ENCODE data around the gene GPHA2. TPM values are rescaled to one million over a fixed set of nuclear protein-coding genes. Genes with fewer than 3 reads are reported as not detected.

Gene GPHA2
- total and polyA plus RNA-seq, 2 of the 13 experiments (the other 11 are each of a cell fraction or from before 2014, with no cell fraction given) = 13.0 to 19.1 TPM

GRCh38 chr11:64918017-64918416, 17.7 kb downstream of the GPHA2 start (continued):
- no peak for TF ChIP-seq ATF7 (IDR thresholded peaks at IDR 0.05)
- TF ChIP-seq ATF7 (CRISPR knock-in tag; IDR thresholded peaks at IDR 0.05) = no peak

DNA sequence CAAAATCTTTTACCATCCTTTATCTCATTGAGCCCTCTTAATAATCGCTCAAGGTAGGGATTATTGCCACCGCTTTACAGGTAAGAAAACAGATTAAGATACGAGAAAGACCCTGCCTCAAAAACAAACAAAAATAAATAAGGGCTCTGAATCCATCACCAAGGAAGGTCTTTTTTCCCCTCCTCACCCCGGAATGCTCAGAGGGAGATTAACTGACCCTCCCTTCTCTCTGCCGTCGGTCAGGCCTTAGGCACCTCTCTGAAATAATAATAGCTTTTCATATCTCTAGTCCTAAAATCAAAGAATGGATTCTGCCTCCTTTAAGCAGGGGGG, 18.1 kb downstream of the GPHA2 start:
- H3K4me3 ChIP-seq (replicated peaks in 1 of 3; ENCODE audit: insufficient read depth in 1 of 3, low read depth in 2 of 3, low read length in 3 of 3) = peak overlapping the region; percentile 65 to 78 (median 67)
- ATAC-seq = no peak
- no peaks in the 10 kb centered on the region for H3K9me3 ChIP-seq (ENCODE audit: low read length)
- DNase-seq (ENCODE audit: low spot score) = no peak
- H3K4me2 ChIP-seq (ENCODE audit: low read depth, low read length) = peak overlapping the region; percentile 87
- CTCF ChIA-PET (ENCODE audit: low intra/inter-chr PET ratio, low total read pairs) = no interaction called here
- POLR2A ChIA-PET = no interaction called here
- H4K20me1 ChIP-seq (ENCODE audit: insufficient read depth, low read length) = peaks cover 5% of the 10 kb centered on the region; the same call in 1 of the 2 replicates
- H3K27ac ChIP-seq (ENCODE audit: extremely low read length, insufficient read depth, low read length) = peak overlapping the region; percentile 37
- intact Hi-C loops (cut with micrococcal nuclease; ENCODE audit: unreplicated experiment) (loop anchor here (1.0 to 2.0 kb wide), 2 partner anchors 70 to 79 kb away; partner anchors contain the start of gene BATF2), in situ Hi-C loops (cut with HindIII; ENCODE audit: extremely low pct_ligation_motif_present, low pct_unique_long_range_greater_than_20kb) (no loop called here)
- H3K9ac ChIP-seq (ENCODE audit: insufficient read depth, low read depth, low read length) = peak overlapping the region; percentile 78
- peaks cover 13 to 17% of the 10 kb centered on the region in 2 experiments; a peak in 4 of 5 replicates for H3K36me3 ChIP-seq (replicated peaks in 1 of 2; ENCODE audit: control insufficient read depth in 1 of 2, insufficient read depth in 2 of 2, low read length in 2 of 2)
- H3K27me3 ChIP-seq (ENCODE audit: control insufficient read depth in 1 of 2, insufficient read depth in 2 of 2, low read length in 2 of 2) = no peaks in the 10 kb centered on the region; a peak in 1 of 5 replicates
- H3K79me2 ChIP-seq (ENCODE audit: insufficient read depth, low read length) = peaks cover 15% of the 10 kb centered on the region
- H3K4me1 ChIP-seq (ENCODE audit: insufficient read depth, low read length) = peaks cover 40% of the 10 kb centered on the region
- WGBS (ENCODE audit: low lambda C conversion rate) = 1% methylated on average over 6 of the region's 6 CpGs
- no peak for FAIRE-seq
- TSS peak; percentile 83 for BruUV-seq (replicated peaks)
- peak overlapping the region; percentile 60 for H2AFZ ChIP-seq (ENCODE audit: low read length)
- TF ChIP-seq ZNF550 (CRISPR knock-in tag; IDR thresholded peaks at IDR 0.05; ENCODE audit: borderline replicate concordance) (no peak), CC2D1A (CRISPR knock-in tag; IDR thresholded peaks at IDR 0.05) (0 out of 2 replicates have a peak, but pooled peaks have one; percentile 26), HNRNPH1 (optimal IDR thresholded peaks at IDR 0.05; ENCODE audit: low read depth, low read length) (no peak), TOE1 (CRISPR knock-in tag; IDR thresholded peaks at IDR 0.05) (no peak), MEIS2 (CRISPR knock-in tag; IDR thresholded peaks at IDR 0.05) (no peak), CHD4 (IDR thresholded peaks at IDR 0.05; ENCODE audit: borderline replicate concordance, low read length) (no peak), ZNF564 (CRISPR knock-in tag; IDR thresholded peaks at IDR 0.05) (no peak), MAZ (IDR thresholded peaks at IDR 0.05; ENCODE audit: borderline replicate concordance, low read depth, low read length) (no peak), MAZ (CRISPR knock-in tag; IDR thresholded peaks at IDR 0.05; ENCODE audit: low read depth) (no peak), RORA (CRISPR knock-in tag; IDR thresholded peaks at IDR 0.05) (no peak), PTBP1 (IDR thresholded peaks at IDR 0.05; ENCODE audit: low read depth, low read length, poor library complexity, severe bottlenecking) (no peak), CREM (IDR thresholded peaks at IDR 0.05) (0 out of 2 replicates have a peak, but pooled peaks have one; percentile 6), CREM (CRISPR knock-in tag; IDR thresholded peaks at IDR 0.05) (no peak), CREB1 (IDR thresholded peaks at IDR 0.05) (no peak), CREB1 (CRISPR knock-in tag; IDR thresholded peaks at IDR 0.05) (peak; percentile 9; the same call in 1 of the 2 replicates), ZNF776 (CRISPR knock-in tag; IDR thresholded peaks at IDR 0.05) (no peak), ATF1 (CRISPR knock-in tag; IDR thresholded peaks at IDR 0.05) (0 out of 2 replicates have a peak, but pooled peaks have one; percentile 9), KLF12 (CRISPR knock-in tag; IDR thresholded peaks at IDR 0.05; ENCODE audit: borderline replicate concordance) (0 out of 2 replicates have a peak, but pooled peaks have one; percentile 41)
- TF ChIP-seq, protein P1, sequence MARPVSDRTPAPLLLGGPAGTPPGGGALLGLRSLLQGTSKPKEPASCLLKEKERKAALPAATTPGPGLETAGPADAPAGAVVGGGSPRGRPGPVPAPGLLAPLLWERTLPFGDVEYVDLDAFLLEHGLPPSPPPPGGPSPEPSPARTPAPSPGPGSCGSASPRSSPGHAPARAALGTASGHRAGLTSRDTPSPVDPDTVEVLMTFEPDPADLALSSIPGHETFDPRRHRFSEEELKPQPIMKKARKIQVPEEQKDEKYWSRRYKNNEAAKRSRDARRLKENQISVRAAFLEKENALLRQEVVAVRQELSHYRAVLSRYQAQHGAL (CRISPR knock-in tag; IDR thresholded peaks at IDR 0.05; ENCODE audit: not compliant biosample characterization) = peak; percentile 39

Data from HepG2 (cell line).